Retinal pigment epithelial cell (primary cell): ENCODE results near the gene TMEM151A.
A peak's percentile ranks its signal among the peaks of the same experiment; 100 is the strongest.

Experiments
- DNase-seq: peaks from one replicate; pipeline ENCODE4 v3.0.0-alpha.2; 2010; ENCODE audit warnings: low read depth
- H3K4me3 ChIP-seq: 2 replicates; pipeline ENCODE4 v1.5.1; 2011; ENCODE audit warnings: mild to moderate bottlenecking, low read length, control low read depth, moderate library complexity
- CTCF ChIP-seq: conservative IDR thresholded peaks from 2 replicates; pipeline ENCODE4 v1.5.1; 2011; ENCODE audit warnings: low read depth, low read length, control low read depth, inconsistent platforms

TMEM151A gene

GRCh38 chr11:66263231-66263630 is 28.5 kb upstream of the TMEM151A start:
- no peak overlapping the region for H3K4me3 ChIP-seq
- no peak for TF ChIP-seq CTCF
- no peak for DNase-seq

- no peak for TF ChIP-seq CTCF
- H3K4me3 ChIP-seq: no peak overlapping the region
- DNase-seq: no peak
Observed at GRCh38 chr11:66263785-66264184, 27.9 kb upstream of the TMEM151A start.

GRCh38 chr11:66264383-66264782 is 27.3 kb upstream of the TMEM151A start:
- DNase-seq: no peak
- no peak for TF ChIP-seq CTCF
- no peak overlapping the region for H3K4me3 ChIP-seq

- TF ChIP-seq CTCF: peak; percentile 51
- H3K4me3 ChIP-seq: no peak overlapping the region
- DNase-seq: no peak
Observed at GRCh38 chr11:66264914-66265313, 26.8 kb upstream of the TMEM151A start.

- DNase-seq: no peak
- TF ChIP-seq CTCF: no peak
- H3K4me3 ChIP-seq: no peak overlapping the region
Observed at GRCh38 chr11:66265531-66266377, 25.9 kb upstream of the TMEM151A start.

- no peak for TF ChIP-seq CTCF
- DNase-seq: no peak
- peak overlapping the region; percentile 69 for H3K4me3 ChIP-seq
Observed at GRCh38 chr11:66266378-66267038, 25.2 kb upstream of the TMEM151A start.

- peak; percentile 6 for TF ChIP-seq CTCF
- no peak for DNase-seq
- peak overlapping the region; percentile 69 for H3K4me3 ChIP-seq
Observed at GRCh38 chr11:66267039-66267378, 24.7 kb upstream of the TMEM151A start.
